NCI-H82 treated with DMSO at 0.1 percent for 48 hours (cell line): ENCODE results near the gene SIGLEC12.
"Not testable (repeated sequence)": the region's sequence is repeated elsewhere in the genome, so short reads cannot be mapped to it uniquely, and the experiment has no call there.

Source experiments
- DNase-seq: peaks from one replicate; lab custom pipeline; 2025; ENCODE audit not compliant: unreplicated experiment; lab: John Stamatoyannopoulos, UW

SIGLEC12 gene

GRCh38 chr19:51524666-51525264 lies 23.2 kb upstream of the SIGLEC12 start:
- no peak for DNase-seq

GRCh38 chr19:51521781-51522180 lies 20.2 kb upstream of the SIGLEC12 start:
- DNase-seq = no peak

GRCh38 chr19:51521357-51521756 lies 19.8 kb upstream of the SIGLEC12 start:
- DNase-seq = no peak

- DNase-seq = no peak
Measured at GRCh38 chr19:51520728-51521127, 19.1 kb upstream of the SIGLEC12 start.

GRCh38 chr19:51514866-51515481 lies 13.4 kb upstream of the SIGLEC12 start:
- DNase-seq = peak; percentile 36

- DNase-seq = peak; percentile 29
Measured at GRCh38 chr19:51513968-51514367, 12.4 kb upstream of the SIGLEC12 start.

GRCh38 chr19:51511353-51511752 lies 9.8 kb upstream of the SIGLEC12 start:
- DNase-seq = no peak

GRCh38 chr19:51509823-51510660 lies 8.4 kb upstream of the SIGLEC12 start:
- DNase-seq = no peak

- DNase-seq = no peak
Measured at GRCh38 chr19:51508059-51508733, 6.6 kb upstream of the SIGLEC12 start.

GRCh38 chr19:51507640-51508058 lies 6.0 kb upstream of the SIGLEC12 start:
- DNase-seq = no peak

- DNase-seq = no peak
Measured at GRCh38 chr19:51507192-51507591, 5.6 kb upstream of the SIGLEC12 start.

GRCh38 chr19:51505904-51506303 lies 4.3 kb upstream of the SIGLEC12 start:
- DNase-seq = no peak

GRCh38 chr19:51503896-51504295 lies 2.3 kb upstream of the SIGLEC12 start:
- no peak for DNase-seq

GRCh38 chr19:51503286-51503817 lies 1.8 kb upstream of the SIGLEC12 start:
- no peak for DNase-seq

GRCh38 chr19:51500931-51501330 lies 669 bp downstream of the SIGLEC12 start:
- DNase-seq = not testable (repeated sequence)

GRCh38 chr19:51497666-51498065 lies 3.9 kb downstream of the SIGLEC12 start:
- DNase-seq = no peak

GRCh38 chr19:51493776-51494175 lies 7.8 kb downstream of the SIGLEC12 start:
- DNase-seq = no peak

GRCh38 chr19:51491586-51491985 lies 10.0 kb downstream of the SIGLEC12 start:
- DNase-seq = no peak

GRCh38 chr19:51490676-51491075 lies 10.9 kb downstream of the SIGLEC12 start:
- DNase-seq = no peak

- DNase-seq = no peak
Measured at GRCh38 chr19:51489113-51489512, 12.5 kb downstream of the SIGLEC12 start.

- no peak for DNase-seq
Measured at GRCh38 chr19:51488491-51488890, 13.1 kb downstream of the SIGLEC12 start.
